ENCODE results near the gene IMPDH1.

Gene IMPDH1

GRCh38 chr7:128410451-128410753 lies 620 bp upstream of the IMPDH1 start:
- Histone ChIP-seq H3K4me1 (ENCODE audit: low read length) (peaks cover 32% of the 10 kb centered on the region), H3K4me3 (ENCODE audit: low read length) (peak overlapping the region; percentile 95), H3K79me2 (ENCODE audit: low read length) (peaks cover 2% of the 10 kb centered on the region), H3K27me3 (ENCODE audit: low read depth, low read length) (peaks cover 9% of the 10 kb centered on the region; the same call in 1 of the 2 replicates), H3K4me2 (ENCODE audit: low read length) (peak overlapping the region; percentile 99), H2AFZ (ENCODE audit: low read depth, low read length) (peak overlapping the region; percentile 95), H3K9me3 (ENCODE audit: insufficient read depth, low read length) (no peaks in the 10 kb centered on the region), H4K20me1 (ENCODE audit: insufficient read depth, low read length) (no peaks in the 10 kb centered on the region), H3K27ac (ENCODE audit: low read length) (no peak overlapping the region), H3K9ac (ENCODE audit: low read length) (peak overlapping the region; percentile 62), H3K36me3 (replicated peaks; ENCODE audit: low read depth, low read length) (no peaks in the 10 kb centered on the region)
- no peak for TF ChIP-seq EZH2phosphoT487 (IDR thresholded peaks at IDR 0.05; ENCODE audit: low read depth)
- TF ChIP-seq CTCF (IDR thresholded peaks at IDR 0.05; ENCODE audit: low read depth, low read length): no peak

- H3K9ac ChIP-seq (ENCODE audit: low read length): peak overlapping the region; percentile 63
- H3K36me3 ChIP-seq (replicated peaks; ENCODE audit: low read depth, low read length): no peaks in the 10 kb centered on the region
- peaks cover 8% of the 10 kb centered on the region; the same call in 1 of the 2 replicates for H4K20me1 ChIP-seq (ENCODE audit: insufficient read depth, low read length)
- peak overlapping the region; percentile 59; the same call in 1 of the 2 replicates for H2AFZ ChIP-seq (ENCODE audit: low read depth, low read length)
- H3K4me1 ChIP-seq (ENCODE audit: low read length): peaks cover 40% of the 10 kb centered on the region
- peak overlapping the region; percentile 95 for H3K4me3 ChIP-seq (ENCODE audit: low read length)
- H3K27me3 ChIP-seq (ENCODE audit: low read depth, low read length): peaks cover 9% of the 10 kb centered on the region; the same call in 1 of the 2 replicates
- TF ChIP-seq CTCF (IDR thresholded peaks at IDR 0.05; ENCODE audit: low read depth, low read length) (no peak), EZH2phosphoT487 (IDR thresholded peaks at IDR 0.05; ENCODE audit: low read depth) (no peak)
- peaks cover 16% of the 10 kb centered on the region for H3K79me2 ChIP-seq (ENCODE audit: low read length)
- H3K4me2 ChIP-seq (ENCODE audit: low read length): peak overlapping the region; percentile 99
- no peaks in the 10 kb centered on the region for H3K9me3 ChIP-seq (ENCODE audit: insufficient read depth, low read length)
- no peak overlapping the region for H3K27ac ChIP-seq (ENCODE audit: low read length)
Measured at GRCh38 chr7:128408709-128409595, 830 bp downstream of the IMPDH1 start.

GRCh38 chr7:128407751-128408708 lies 1.8 kb downstream of the IMPDH1 start:
- H3K4me2 ChIP-seq (ENCODE audit: low read length): peak overlapping the region; percentile 99; the same call in 1 of the 2 replicates
- H3K27me3 ChIP-seq (ENCODE audit: low read depth, low read length): 0 out of 2 replicates have a peak, but pooled peaks cover 4% of the 10 kb centered on the region
- peaks cover 44% of the 10 kb centered on the region for H3K4me1 ChIP-seq (ENCODE audit: low read length)
- H3K27ac ChIP-seq (ENCODE audit: low read length): no peak overlapping the region
- H2AFZ ChIP-seq (ENCODE audit: low read depth, low read length): no peak overlapping the region
- H3K36me3 ChIP-seq (replicated peaks; ENCODE audit: low read depth, low read length): no peaks in the 10 kb centered on the region
- peak overlapping the region; percentile 95; the same call in 1 of the 2 replicates for H3K4me3 ChIP-seq (ENCODE audit: low read length)
- TF ChIP-seq CTCF (IDR thresholded peaks at IDR 0.05; ENCODE audit: low read depth, low read length): no peak
- no peak for TF ChIP-seq EZH2phosphoT487 (IDR thresholded peaks at IDR 0.05; ENCODE audit: low read depth)
- H3K9ac ChIP-seq (ENCODE audit: low read length): no peak overlapping the region
- no peaks in the 10 kb centered on the region for H3K9me3 ChIP-seq (ENCODE audit: insufficient read depth, low read length)
- peaks cover 9% of the 10 kb centered on the region; the same call in 1 of the 2 replicates for H4K20me1 ChIP-seq (ENCODE audit: insufficient read depth, low read length)
- H3K79me2 ChIP-seq (ENCODE audit: low read length): peaks cover 24% of the 10 kb centered on the region
